ENCODE data around the gene SPACA4. TPM values are rescaled to one million over a fixed set of nuclear protein-coding genes. Genes with fewer than 3 reads are reported as not detected.

The SPACA4 gene
- polyA plus RNA-seq, 1 donor (not counting 4 experiments of a cell fraction or from before 2014, with no cell fraction given), result 0.08 TPM

DNA sequence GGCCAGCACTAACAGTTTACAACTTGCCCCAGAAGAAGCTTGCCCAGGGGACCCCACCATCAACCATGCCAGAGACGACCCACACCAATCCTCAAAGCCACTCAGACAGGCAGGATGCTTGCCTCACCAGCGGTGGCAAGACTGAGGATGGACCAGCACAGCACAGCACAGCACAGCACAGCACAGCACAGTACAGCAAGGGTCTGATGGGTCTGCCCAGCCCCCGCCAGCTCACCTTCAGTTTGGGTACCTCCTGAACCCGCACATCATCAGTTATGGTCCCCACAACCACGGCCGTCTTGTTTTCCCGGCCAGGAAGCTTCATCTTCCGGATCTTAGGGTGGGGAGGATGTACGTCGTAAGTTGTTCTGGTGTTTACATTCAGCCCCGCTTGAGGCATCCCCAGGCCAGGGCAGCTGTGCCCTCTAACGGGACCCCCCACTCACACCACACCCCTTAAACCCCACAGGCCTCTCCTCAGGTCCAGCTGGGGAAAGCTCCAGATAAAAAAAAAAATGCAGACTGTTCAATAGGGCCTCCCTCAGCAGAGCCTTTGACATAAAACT, 10.0 kb downstream of the SPACA4 start:
- TF ChIP-seq, protein P1, sequence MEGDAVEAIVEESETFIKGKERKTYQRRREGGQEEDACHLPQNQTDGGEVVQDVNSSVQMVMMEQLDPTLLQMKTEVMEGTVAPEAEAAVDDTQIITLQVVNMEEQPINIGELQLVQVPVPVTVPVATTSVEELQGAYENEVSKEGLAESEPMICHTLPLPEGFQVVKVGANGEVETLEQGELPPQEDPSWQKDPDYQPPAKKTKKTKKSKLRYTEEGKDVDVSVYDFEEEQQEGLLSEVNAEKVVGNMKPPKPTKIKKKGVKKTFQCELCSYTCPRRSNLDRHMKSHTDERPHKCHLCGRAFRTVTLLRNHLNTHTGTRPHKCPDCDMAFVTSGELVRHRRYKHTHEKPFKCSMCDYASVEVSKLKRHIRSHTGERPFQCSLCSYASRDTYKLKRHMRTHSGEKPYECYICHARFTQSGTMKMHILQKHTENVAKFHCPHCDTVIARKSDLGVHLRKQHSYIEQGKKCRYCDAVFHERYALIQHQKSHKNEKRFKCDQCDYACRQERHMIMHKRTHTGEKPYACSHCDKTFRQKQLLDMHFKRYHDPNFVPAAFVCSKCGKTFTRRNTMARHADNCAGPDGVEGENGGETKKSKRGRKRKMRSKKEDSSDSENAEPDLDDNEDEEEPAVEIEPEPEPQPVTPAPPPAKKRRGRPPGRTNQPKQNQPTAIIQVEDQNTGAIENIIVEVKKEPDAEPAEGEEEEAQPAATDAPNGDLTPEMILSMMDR (optimal IDR thresholded peaks at IDR 0.05 in 1 of 3, IDR thresholded peaks at IDR 0.05 in 1 of 3, conservative IDR thresholded peaks at IDR 0.05 in 1 of 3; ENCODE audit: extremely low read depth in 1 of 3, insufficient read depth in 2 of 3, low read length in 3 of 3), result no peak
- no peak for TF ChIP-seq EZH2 (IDR thresholded peaks at IDR 0.05; ENCODE audit: low read length)
- H3K4me1 ChIP-seq (ENCODE audit: control insufficient read depth, extremely low read depth, insufficient read depth, low read length), result peaks cover 40% of the 10 kb centered on the region
- H3K9me1 ChIP-seq (ENCODE audit: control insufficient read depth, extremely low read depth, insufficient read depth, low read length), result peaks cover 5% of the 10 kb centered on the region
- H3K4me2 ChIP-seq (ENCODE audit: control insufficient read depth, extremely low read depth, insufficient read depth, low read depth, low read length), result peak overlapping the region; percentile 95
- peak overlapping the region; percentile 98 for H3K9ac ChIP-seq (ENCODE audit: control insufficient read depth, extremely low read depth, insufficient read depth, low read length)
- H4K20me1 ChIP-seq (ENCODE audit: control insufficient read depth, extremely low read depth, insufficient read depth, low read length), result peaks cover 32% of the 10 kb centered on the region
- H3K9me3 ChIP-seq (ENCODE audit: control insufficient read depth, low read depth, low read length), result no peaks in the 10 kb centered on the region
- dilution Hi-C loops (cut with MboI; ENCODE audit: extremely low pct_ligation_motif_present, low sequenced_read_pairs), result no loop called here
- H2AFZ ChIP-seq (ENCODE audit: control insufficient read depth, low read length), result no peak overlapping the region
- H3K36me3 ChIP-seq (ENCODE audit: control insufficient read depth in 2 of 2, extremely low read depth in 1 of 2, insufficient read depth in 2 of 2, low read length in 2 of 2), result peaks cover 20 to 36% of the 10 kb centered on the region in 2 experiments
- DNase-seq (ENCODE audit: low read depth, low spot score), result no peak
- no peak for FAIRE-seq
- peak overlapping the region; percentile 79 to 91 (median 87) for H3K4me3 ChIP-seq (ENCODE audit: control insufficient read depth in 2 of 3, extremely low read depth in 1 of 3, insufficient read depth in 2 of 3, low read depth in 1 of 3, low read length in 3 of 3)
- no peak overlapping the region for H3K27ac ChIP-seq (ENCODE audit: control insufficient read depth, insufficient read depth, low read length)
- H3K79me2 ChIP-seq (ENCODE audit: control insufficient read depth, insufficient read depth, low read length), result peaks cover 39% of the 10 kb centered on the region
- no peaks in the 10 kb centered on the region for H3K27me3 ChIP-seq (ENCODE audit: control insufficient read depth, extremely low read depth, insufficient read depth, low read length)

DNA sequence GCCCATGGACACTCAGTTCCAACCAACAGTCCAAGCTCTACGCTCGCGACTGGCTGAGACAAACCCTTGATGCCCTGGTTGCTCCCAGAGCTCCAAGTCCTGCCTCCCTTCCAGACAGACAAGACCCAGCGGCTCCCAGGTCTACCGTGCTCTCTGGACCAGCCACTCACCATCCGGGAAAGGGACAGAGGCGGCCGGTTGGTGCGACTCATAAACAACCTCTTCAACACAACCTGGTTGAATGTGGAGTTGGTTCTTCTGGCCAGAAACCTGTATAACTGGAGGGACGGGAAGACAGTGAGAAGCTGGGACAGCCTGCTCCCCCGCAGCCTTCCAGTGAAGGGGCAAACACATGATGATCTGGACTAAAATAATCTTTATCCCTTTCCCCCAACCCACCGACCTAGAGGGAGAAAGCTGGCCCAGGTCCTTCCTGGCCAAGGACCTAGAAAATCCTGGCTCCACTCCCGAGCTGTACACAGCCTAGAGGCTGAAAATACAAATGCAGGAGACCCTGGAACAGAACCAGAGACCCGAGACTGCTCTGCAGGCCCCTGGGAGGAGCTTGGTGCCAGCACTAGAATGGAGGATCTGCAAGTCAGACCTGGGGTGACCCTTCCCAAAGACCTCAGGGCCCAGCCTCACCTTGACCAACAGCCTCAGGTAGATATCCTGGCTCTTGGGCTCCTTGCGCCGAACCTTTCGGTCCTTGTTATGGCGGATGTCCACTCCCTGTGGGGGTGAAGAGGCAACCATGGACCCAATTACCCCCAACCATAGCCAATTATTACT, 10.8 kb downstream of the SPACA4 start:
- dilution Hi-C loops (cut with MboI; ENCODE audit: extremely low pct_ligation_motif_present, low sequenced_read_pairs), result no loop called here
- H2AFZ ChIP-seq (ENCODE audit: control insufficient read depth, low read length), result no peak overlapping the region
- peak overlapping the region; percentile 98 for H3K9ac ChIP-seq (ENCODE audit: control insufficient read depth, extremely low read depth, insufficient read depth, low read length)
- H4K20me1 ChIP-seq (ENCODE audit: control insufficient read depth, extremely low read depth, insufficient read depth, low read length), result peaks cover 32% of the 10 kb centered on the region
- peaks cover 5% of the 10 kb centered on the region for H3K9me1 ChIP-seq (ENCODE audit: control insufficient read depth, extremely low read depth, insufficient read depth, low read length)
- no peaks in the 10 kb centered on the region for H3K27me3 ChIP-seq (ENCODE audit: control insufficient read depth, extremely low read depth, insufficient read depth, low read length)
- DNase-seq (ENCODE audit: low read depth, low spot score) (no peak), FAIRE-seq (no peak)
- H3K27ac ChIP-seq (ENCODE audit: control insufficient read depth, insufficient read depth, low read length), result peak overlapping the region; percentile 88
- H3K79me2 ChIP-seq (ENCODE audit: control insufficient read depth, insufficient read depth, low read length), result peaks cover 39% of the 10 kb centered on the region
- H3K9me3 ChIP-seq (ENCODE audit: control insufficient read depth, low read depth, low read length), result no peaks in the 10 kb centered on the region
- peak overlapping the region; percentile 95 for H3K4me2 ChIP-seq (ENCODE audit: control insufficient read depth, extremely low read depth, insufficient read depth, low read depth, low read length)
- no peak for TF ChIP-seq EZH2 (IDR thresholded peaks at IDR 0.05; ENCODE audit: low read length)
- TF ChIP-seq, protein P1 (optimal IDR thresholded peaks at IDR 0.05 in 1 of 3, IDR thresholded peaks at IDR 0.05 in 1 of 3, conservative IDR thresholded peaks at IDR 0.05 in 1 of 3; ENCODE audit: extremely low read depth in 1 of 3, insufficient read depth in 2 of 3, low read length in 3 of 3), result no peak
- H3K36me3 ChIP-seq (ENCODE audit: control insufficient read depth in 2 of 2, extremely low read depth in 1 of 2, insufficient read depth in 2 of 2, low read length in 2 of 2), result peaks cover 20 to 37% of the 10 kb centered on the region in 2 experiments
- peaks cover 40% of the 10 kb centered on the region for H3K4me1 ChIP-seq (ENCODE audit: control insufficient read depth, extremely low read depth, insufficient read depth, low read length)
- peak overlapping the region; percentile 79 to 91 (median 87) for H3K4me3 ChIP-seq (ENCODE audit: control insufficient read depth in 2 of 3, extremely low read depth in 1 of 3, insufficient read depth in 2 of 3, low read depth in 1 of 3, low read length in 3 of 3)
